ENCODE measurements around the gene C11orf21.

GRCh38 chr11:2249189-2249916 lies 52.4 kb downstream of the C11orf21 start:
- TF ChIP-seq CTCF (IDR thresholded peaks at IDR 0.05; ENCODE audit: insufficient read depth, low read depth, low read length) (no peak), EZH2 (IDR thresholded peaks at IDR 0.05; ENCODE audit: insufficient read depth, low read length) (no peak)

Measured in astrocyte (in vitro differentiated cells and primary cell).